GM18499 (cell line): ENCODE data around the gene OR8U1.
"Not testable (repeated sequence)": the region's sequence is repeated elsewhere in the genome, so short reads cannot be mapped to it uniquely, and the experiment has no call there.

Experiments used
- ATAC-seq: cut with Tn5 transposase; IDR thresholded peaks from one replicate; pipeline ENCODE4 v1.9.1; 2021; ENCODE audit warnings: moderate number of reproducible peaks; ENCODE audit not compliant: insufficient read depth, unreplicated experiment

OR8U1 gene

GRCh38 chr11:56375324-56375723 lies at the start of gene OR8U1:
TSS of gene OR8U1 (plus strand) at chr11:56375624. CDS start at chr11:56375624, 0 bp downstream.
- no peak for ATAC-seq

- ATAC-seq, result no peak
These were observed 43.4 kb upstream of the OR8U1 start for GRCh38 chr11:56331861-56332491.

- no peak for ATAC-seq
These were observed 42.3 kb upstream of the OR8U1 start for GRCh38 chr11:56333156-56333555.

- ATAC-seq, result no peak
These were observed 35.1 kb upstream of the OR8U1 start for GRCh38 chr11:56340289-56340688.

GRCh38 chr11:56345739-56346138 lies 29.7 kb upstream of the OR8U1 start, which contains the start of gene OR8K1:
TSS of gene OR8K1 (plus strand) at chr11:56346039. CDS start at chr11:56346039, 0 bp downstream.
- ATAC-seq, result no peak

GRCh38 chr11:56353991-56354390 lies 21.4 kb upstream of the OR8U1 start, which contains the start of gene OR8J1:
TSS of gene OR8J1 (plus strand) at chr11:56354291. CDS start at chr11:56360247, 5,956 bp downstream.
- ATAC-seq, result no peak

GRCh38 chr11:56380120-56380519 lies 4.7 kb downstream of the OR8U1 start:
- ATAC-seq, result no peak

- ATAC-seq, result no peak
These were observed 19.0 kb downstream of the OR8U1 start for GRCh38 chr11:56394381-56394780.

GRCh38 chr11:56396047-56396446 lies 20.6 kb downstream of the OR8U1 start:
- ATAC-seq, result no peak

GRCh38 chr11:56401858-56402461 lies 26.5 kb downstream of the OR8U1 start:
- ATAC-seq, result not testable (repeated sequence)

GRCh38 chr11:56404393-56404792 lies 29.0 kb downstream of the OR8U1 start:
- ATAC-seq, result no peak

GRCh38 chr11:56410801-56411200 lies 35.4 kb downstream of the OR8U1 start:
- no peak for ATAC-seq

GRCh38 chr11:56412396-56412795 lies 37.0 kb downstream of the OR8U1 start, which contains the start of gene OR5AL1:
TSS of gene OR5AL1 (plus strand) at chr11:56412696.
- ATAC-seq, result no peak
